NCI-H128 (cell line): Measurements from ENCODE around the gene KARS1.

Experiments
- DNase-seq: peaks from one replicate; lab custom pipeline; 2025; ENCODE audit not compliant: unreplicated experiment; lab: John Stamatoyannopoulos, UW

KARS1 gene

GRCh38 chr16:75588716-75589115, 58.7 kb downstream of the KARS1 start:
- DNase-seq, result no peak

- no peak for DNase-seq
Measured at GRCh38 chr16:75584108-75584507, 63.4 kb downstream of the KARS1 start.

- no peak for DNase-seq
Measured at GRCh38 chr16:75579281-75579834, 68.1 kb downstream of the KARS1 start.

GRCh38 chr16:75578725-75579124, 68.7 kb downstream of the KARS1 start:
- DNase-seq, result no peak

GRCh38 chr16:75578212-75578611, 69.3 kb downstream of the KARS1 start:
- DNase-seq, result no peak
